ENCODE data around the gene PHF2.

The PHF2 gene

DNA sequence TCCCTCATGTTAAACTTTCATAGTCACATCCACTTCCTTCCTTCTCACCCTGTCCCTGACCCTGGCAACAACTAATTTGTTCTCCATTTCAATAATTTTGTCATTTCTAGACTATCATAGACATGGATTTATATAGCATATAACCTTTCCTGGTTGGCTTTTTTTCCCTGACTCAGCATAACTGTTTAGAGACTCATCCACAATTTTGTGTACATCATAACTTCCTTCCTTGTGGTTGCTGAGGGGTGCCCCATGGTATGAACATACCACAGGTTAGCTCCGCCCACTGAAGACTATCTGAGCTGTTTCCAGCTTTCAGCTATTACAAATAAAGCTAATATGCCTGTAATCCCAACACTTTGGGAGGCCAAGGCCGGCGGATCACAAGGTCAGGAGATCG is 137.3 kb downstream of the PHF2 start:
- no peak for DNase-seq

- no peak for DNase-seq
Measured at GRCh38 chr9:93721417-93721965, 145.1 kb downstream of the PHF2 start.

DNA sequence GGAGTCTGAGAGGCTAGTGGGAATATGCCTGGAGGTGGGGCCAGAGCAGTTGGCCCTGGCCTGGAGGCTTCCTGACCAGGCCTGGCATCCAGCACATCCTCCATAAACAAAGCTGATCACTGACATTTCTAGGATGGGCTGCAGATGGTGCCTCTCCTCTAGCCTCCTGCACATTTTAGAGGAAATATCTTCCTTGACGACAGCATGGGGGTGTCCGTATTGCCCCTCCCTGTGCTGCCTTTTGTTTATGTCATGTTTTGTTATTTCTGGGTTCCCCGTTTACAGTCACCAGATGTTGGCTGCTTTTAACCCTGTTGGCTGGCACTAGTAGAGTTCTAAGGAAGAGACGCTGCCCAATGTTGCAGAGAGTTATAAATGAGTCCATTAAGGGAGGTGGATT is 148.5 kb downstream of the PHF2 start:
- no peak for DNase-seq

DNA sequence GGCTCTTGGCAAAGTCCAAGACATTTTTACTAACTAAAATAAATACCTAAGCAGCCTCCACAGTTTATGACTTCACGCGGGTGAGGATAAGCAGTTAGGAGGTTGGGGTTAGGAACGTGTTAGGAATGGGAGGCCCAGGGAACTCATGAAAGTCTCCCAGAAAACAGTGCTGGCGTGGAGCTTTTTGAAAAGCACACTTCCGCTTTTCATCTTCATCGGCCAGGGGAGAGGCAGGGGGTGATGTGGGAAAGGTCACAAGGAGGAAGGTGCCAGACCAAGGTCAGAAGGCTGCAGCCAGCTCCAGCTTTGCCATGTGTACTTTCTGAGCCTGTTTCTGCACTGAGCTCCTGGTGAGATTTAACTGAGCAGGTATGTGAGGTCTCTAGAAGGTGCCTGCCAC is 149.0 kb downstream of the PHF2 start:
- DNase-seq = no peak

DNA sequence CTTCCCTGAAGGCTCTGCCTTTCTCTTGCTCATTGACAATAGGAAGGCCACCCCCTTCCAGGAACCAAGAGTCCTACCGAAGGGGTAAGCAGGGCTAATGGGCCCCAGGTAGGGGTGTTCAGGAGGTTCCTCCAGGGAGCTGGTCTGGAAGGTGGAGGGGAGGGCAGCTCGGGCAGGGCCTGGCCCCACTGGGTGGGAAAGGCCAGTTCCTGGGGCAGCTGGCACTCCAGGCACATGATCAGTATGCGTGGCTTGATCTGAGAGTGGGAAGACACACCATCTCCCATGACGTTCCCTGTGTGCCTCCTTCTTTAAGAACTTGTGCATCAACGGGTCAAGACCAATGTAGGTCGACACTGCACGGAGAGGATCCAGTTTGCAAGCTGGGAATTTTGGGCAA is 149.8 kb downstream of the PHF2 start:
- no peak for DNase-seq
